NCI-H187 treated with DMSO at 0.1 percent for 48 hours (cell line): ENCODE data around the gene AHI1.

Source experiments
- DNase-seq: peaks from one replicate; lab custom pipeline; 2025; lab: John Stamatoyannopoulos, UW

Gene AHI1

DNA sequence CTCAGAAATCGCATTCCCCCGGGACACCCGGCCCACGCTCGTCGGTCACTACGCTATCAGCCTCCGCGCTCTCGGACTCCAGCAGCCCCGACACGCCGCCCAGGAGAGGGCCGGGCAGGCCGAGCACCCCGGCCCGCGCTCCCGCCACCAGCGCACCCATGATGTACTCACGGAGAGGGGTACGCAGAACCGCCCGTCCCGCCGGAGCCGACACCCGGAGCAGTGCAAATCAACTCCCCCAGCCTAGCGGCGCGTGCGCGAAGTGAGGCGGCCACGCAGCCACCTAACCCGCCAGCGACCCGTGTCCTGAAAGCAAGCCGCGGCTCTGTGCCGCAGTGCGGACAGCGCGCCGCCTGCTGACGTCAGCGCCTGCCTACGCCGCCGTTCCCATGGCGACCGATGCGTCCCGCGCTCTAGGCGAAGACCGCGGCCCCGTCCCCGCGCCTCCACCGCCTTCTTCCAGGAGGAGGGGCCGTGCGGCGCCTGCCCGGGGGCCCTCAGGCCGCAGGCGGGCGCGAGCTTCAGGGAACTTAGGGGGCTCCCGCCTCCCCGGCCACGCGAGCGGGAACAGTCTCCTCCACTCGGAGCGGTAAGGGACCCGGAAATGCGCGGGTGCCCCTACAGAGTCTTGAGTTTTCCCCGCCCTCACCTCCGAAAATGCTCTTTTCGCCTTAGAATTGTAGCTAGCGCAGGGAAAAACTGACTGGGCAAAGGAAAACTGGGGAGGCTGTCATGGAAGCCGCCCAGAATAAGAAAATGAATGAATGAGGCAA is at the start of gene AHI1:
Gene AHI1 (minus strand): TSS at position 329 of the 773 bp plus-strand sequence. CDS start 5,503 bp downstream, outside the sequence.
- no peak for DNase-seq

DNA sequence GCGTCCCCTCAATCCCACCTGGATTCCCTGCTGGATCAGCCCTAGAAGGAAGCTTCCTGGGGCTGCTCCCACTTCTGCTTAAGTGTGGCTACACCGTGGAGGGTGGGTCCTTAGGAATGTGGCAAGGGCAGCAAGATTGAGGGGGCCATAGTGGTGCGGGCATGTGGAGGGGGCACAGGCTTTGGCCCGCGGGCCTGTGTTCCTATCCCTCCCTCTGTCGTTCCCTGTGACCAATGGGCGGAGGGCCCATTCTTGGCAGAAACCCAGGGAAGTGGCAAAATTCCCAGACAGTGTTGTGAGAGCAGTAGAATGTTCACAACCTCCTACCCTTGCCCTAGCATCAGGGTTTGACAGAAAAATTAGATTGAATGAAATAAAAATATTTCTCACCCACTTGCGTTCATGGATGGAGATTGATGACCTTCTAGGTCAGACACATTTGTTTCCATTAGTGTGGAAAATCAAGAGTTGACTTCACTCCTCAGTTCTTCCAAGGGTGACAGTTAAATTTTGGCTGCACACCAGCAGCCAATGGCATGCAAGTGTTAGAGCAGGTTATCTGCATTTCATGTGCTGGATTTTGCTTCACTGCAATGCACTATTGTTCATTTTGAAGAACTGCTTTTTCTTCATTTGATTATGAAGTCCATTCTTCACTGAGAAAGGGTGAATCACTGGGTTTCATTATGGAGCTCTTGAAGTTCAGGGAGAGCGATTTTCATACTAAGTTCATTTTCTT is 49.3 kb upstream of the AHI1 start:
- DNase-seq, result no peak

DNA sequence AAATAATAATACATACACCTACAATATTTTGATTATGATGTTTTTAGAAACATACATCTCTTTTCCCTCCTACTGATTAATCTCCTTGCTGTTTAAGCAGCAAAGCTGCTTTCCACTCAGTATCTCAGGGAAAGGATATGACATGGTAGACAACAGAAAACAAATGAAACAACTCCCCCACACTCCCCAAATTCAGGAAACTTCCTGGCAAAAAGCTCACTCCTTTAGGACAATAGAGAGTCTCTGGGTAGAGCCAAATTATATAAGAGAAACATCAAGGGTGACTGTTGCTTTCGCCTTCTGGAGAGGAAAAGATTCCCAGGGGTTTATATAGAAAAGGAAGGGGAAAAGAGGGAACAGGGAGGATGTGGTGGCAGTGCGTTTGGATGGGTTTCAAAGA is 48.7 kb upstream of the AHI1 start:
- DNase-seq, result no peak

DNA sequence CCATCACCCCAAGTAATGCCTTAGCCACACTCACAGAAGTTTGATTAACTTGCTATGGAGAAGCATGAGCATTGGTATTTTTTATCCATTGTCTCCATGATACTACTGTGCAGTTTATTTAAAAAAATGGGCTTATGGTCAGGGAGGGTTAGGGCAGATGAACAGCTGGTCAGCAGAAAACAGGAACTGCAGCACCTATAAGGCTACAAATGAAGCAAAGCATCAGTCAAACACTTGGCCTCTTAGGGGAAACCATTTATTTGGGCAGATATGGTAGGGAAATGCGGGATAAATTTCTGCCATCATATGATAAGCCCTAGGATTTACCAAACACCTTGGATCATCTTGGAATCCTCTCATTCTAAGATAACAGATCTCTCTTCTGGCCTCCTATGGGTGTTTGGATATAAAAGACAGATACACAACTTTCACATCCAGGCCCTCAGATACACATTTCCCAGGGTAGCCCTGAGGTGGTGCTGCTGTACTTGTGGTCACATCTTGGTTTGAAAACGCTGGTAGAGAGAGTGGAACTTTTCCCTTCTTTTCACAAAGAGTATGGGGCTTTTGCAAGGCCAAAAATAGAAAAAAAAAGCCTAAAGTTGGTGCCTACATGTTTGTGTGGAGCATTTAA is 42.8 kb upstream of the AHI1 start:
- no peak for DNase-seq

- no peak for DNase-seq
Measured at GRCh38 chr6:135537741-135538301, 40.3 kb upstream of the AHI1 start.

- DNase-seq, result no peak
Measured at GRCh38 chr6:135535989-135536414, 38.5 kb upstream of the AHI1 start.

DNA sequence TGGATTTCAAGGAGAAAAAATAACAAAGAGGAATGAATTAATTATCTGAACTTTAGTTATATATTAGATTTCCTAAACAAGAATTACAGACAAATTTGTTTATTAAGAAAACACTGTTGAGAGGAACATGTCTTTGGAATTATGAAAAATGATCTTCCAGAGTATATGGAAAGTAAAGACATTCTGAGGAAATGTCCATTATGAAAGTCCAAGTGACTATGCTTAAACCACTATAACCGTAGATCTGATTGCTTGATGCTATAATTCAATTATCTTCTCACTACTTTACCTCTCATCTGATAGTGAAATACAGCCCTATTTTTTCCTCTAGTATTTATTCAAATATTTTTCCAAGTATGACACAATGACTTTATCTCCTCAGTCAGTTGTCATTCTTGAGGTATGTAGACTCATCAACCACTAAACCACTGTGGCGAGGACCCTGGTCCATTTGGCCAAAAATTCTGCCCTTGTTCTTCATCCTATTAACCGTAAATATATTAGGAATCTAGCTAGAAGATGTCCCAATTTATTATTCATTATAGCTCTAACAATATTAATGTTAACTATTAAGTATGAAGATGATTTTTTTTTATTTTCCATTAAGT is 37.3 kb upstream of the AHI1 start:
- no peak for DNase-seq

DNA sequence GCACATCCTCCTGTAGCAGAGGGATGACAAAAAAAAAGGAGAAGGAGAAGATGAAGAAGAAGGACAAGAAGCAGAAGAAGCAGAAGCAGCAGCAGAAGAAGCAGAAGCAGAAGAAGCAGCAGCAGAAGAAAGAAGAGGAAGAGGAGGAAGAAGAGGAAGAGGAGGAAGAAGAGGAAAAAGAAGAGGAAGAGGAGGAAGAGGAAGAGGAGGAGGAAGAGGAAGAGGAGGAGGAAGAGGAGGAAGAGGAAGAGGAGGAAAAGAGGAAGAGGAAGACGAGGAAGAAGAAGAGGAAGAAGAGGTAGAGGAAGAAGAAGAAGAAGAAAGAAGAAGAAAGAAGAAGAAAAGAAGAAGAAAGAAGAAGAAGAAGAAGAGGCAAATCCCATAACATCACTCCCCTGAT is 35.0 kb upstream of the AHI1 start:
- DNase-seq, result no peak

GRCh38 chr6:135531954-135532490 is 34.5 kb upstream of the AHI1 start:
- no peak for DNase-seq

- DNase-seq, result no peak
Measured at GRCh38 chr6:135530113-135530512, 32.6 kb upstream of the AHI1 start.

- no peak for DNase-seq
Measured at GRCh38 chr6:135527960-135528249, 30.4 kb upstream of the AHI1 start.

DNA sequence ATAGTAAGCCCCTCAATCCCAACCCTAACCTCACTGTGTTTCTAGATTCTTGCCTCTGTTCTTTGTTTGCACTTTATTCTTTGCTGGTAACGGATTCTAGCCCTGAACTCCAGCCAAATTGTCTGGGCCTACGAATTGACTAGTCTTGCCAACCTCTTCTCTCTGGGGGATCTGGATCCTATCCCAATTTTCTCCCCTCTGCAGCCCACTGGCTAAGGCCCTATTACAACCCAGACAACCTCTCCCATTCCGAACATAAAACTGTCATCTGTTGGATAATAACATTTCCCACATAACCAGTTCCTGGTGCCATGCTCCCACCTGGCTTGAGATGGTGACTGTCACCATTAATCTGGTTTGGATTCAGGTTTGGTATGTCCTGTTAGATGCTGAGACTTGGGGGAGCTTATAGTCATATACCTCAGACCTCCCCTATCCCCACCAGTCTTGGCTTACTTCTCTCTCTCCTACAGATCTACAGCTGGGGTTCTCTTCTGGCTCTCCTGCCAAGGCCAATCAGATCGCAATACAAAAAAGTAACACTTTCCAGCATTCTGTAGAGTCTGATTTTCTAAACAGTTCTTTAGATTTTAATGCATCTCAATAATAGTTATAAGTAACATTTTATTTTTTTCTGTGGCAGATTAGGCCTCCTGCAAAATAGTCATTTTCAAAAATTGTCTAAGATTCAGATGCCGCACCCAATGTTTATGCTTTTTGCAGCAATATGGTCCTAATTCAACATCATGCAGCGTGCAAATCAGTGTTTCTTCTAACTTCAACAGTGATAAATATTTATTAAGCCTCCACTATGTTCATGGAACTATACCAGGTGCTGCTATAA is 29.8 kb upstream of the AHI1 start:
- DNase-seq, result no peak

DNA sequence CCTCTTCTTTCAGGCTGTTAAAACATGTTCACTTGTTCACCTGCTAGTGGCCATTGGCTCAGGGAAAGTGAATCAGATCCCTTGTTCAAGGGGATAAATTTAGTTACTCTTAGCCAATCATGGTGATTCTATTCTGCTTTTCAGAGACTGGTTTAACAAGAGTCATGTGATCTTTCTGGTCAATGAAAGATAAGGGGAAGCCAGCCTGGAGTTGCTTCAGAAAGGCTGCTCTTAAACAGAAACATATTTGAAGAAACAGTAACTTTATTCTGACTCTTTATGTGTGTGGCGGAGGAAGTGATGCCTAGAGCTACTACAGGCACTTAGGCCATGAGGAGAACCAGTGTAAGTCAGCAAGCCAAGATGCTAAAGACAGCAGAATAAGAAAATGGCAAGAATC is 28.1 kb upstream of the AHI1 start:
- no peak for DNase-seq

GRCh38 chr6:135522965-135523692 is 25.6 kb upstream of the AHI1 start:
- no peak for DNase-seq

DNA sequence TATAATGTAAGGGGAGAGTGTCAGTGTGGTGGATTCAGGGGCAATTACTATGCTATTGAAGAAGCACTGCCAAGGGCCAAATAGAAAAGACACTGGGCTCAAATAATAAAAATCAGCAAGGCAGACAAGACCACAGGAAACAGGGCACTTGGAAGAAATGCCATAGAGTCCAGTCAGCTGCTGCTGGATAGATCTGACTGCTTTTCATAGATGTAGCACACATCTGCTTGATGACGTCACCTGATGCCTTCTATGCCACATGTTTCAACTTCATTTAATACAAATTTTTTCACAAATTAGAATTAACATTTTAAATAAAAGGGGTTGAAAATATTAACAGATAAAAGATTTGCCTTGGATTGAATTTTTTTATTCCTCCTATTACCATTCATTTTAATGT is 23.9 kb upstream of the AHI1 start:
- DNase-seq, result no peak

- DNase-seq, result no peak
Measured at GRCh38 chr6:135520781-135521180, 23.2 kb upstream of the AHI1 start.

DNA sequence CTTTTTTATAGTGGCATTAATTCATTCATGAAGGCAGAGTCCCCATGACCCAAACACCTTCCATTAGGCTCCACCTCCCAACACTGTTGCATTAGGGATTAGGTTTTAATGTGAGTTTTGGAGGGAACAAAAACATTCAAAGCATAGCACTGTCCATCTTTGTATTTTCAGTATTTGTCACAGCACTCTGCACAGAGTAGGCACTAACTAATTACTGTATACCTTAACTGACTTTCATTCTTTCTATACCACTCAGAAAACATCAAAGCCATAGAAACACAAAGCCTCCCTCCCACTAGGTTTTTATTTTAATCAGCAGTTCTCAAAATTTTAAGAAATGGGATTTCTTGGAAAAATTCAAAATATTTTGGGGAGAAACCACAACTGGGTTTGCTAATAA is 21.8 kb upstream of the AHI1 start:
- no peak for DNase-seq

DNA sequence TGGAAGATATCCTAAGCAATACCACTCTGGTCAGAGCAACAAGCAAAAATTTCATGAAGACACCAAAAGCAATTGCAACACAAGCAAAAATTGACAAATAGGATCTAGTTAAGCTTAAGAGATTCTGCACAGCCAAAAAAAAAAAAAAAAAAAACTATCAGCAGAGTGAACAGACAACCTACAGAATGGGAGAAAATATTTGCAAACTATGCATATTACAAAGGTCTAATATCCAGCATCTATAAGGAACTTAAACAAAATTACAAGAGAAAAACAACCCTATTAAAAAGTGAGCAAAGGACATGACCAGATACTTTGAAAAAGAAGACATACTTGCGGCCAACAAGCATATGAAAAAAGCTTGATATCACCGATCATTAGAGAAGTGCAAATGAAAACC is 20.0 kb upstream of the AHI1 start:
- no peak for DNase-seq

GRCh38 chr6:135514706-135515105 is 17.2 kb upstream of the AHI1 start:
- DNase-seq, result no peak

DNA sequence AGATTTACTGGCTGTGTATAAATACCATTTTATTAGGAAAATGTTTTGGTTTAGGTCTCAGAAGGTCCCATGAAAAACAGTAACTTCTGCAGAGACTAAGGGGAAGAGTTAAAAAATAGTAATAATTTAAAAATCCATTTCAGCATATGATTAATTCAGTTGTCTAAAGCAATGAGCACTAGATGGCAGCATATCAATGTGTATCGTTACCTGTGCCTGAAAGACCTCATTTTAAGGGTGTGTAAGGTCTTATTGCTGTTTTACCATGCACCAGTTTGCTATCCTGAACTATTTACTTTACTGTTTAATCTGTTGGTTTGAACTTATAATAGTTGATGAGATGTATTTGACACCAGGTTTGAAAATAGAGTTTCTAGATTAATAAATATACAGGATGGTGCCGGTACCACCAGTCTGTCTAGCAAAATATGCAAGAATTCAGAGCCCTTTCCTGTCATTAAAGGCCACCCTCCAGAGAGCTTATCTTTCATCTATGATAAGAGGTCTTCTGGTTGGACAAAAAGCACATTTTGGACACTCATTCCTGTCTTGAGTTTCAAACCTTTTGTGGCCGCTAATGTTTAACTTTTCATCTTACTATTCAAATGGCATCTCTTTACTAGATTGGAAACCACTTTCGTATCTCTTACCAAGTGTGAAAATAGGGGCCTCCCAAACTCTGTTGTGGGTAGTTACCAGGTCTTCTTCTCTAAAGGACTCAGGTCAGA is 8.9 kb upstream of the AHI1 start:
- DNase-seq, result no peak
